SK-MEL-5 (cell line): ENCODE results near the gene ABL1. TPM values are rescaled to one million over a fixed set of nuclear protein-coding genes. Genes with fewer than 3 reads are reported as not detected.

Experiments used
- DNase-seq: peaks from one replicate; pipeline ENCODE4 v3.0.0-alpha.2; 2016; ENCODE audit warnings: low read depth, low spot score
- in situ Hi-C: cut with HindIII; loops from 2 replicates; pipeline ENCODE4 v1.10.0; 2016; ENCODE audit warnings: low sequenced_read_pairs, high pct_unique_total_duplicates, low pct_unique_long_range_greater_than_20kb
- total RNA-seq: library from RNA; depleted of rRNA; stranded (reverse); fragments of >200 nt; shearing (Covaris generic); gene quantifications from 2 replicates; pipeline ENCODE4 v1.2.3, GENCODE V29; 2014

The ABL1 gene
- total RNA-seq, 1 experiment from 2014 or later, result 20.3 TPM

DNA sequence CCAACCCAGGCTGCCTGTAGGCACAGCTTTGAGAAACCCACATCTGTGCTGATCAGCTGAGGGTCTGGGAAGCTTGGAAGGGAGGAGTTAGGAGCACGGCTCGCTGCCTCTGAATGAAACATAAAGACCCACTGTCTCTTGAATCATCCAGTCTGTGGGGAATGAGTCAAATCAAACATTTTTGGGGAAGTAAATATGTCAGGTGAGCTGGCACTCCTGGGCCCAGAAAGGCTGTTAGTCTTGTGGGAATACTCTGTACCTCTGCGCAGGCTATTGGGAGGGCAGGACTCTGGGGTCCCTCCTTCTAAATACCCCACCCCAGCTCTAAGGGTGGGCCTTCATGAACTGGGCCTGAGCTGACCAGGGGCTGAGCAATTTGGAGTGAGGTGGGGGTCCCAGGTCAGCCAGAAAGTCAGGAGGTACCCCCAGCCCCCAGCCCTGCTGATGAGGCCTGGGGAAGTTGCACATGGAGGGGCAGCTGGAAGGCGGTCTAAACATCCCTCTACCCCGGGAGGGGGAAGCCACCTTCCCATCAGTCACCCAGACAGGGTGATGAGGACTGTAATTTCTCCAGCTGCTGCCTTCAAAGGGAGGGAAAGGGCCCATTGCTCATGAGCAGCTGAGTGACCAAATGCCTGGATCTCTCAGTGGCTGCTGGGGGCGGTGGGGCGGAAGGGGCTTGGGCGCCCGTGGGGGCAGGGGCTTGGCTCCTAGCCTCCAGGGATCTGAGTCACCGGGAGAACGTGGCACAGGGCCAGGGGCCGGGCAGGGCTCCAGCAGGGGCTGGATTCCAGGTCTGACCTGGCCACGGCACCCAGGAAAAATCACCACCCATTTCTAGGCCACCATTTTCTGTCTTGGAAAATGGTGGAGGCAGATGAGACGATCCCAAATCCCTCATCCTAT is 93.2 kb downstream of the ABL1 start:
- in situ Hi-C loops, result no loop called here
- peak; percentile 72 for DNase-seq

DNA sequence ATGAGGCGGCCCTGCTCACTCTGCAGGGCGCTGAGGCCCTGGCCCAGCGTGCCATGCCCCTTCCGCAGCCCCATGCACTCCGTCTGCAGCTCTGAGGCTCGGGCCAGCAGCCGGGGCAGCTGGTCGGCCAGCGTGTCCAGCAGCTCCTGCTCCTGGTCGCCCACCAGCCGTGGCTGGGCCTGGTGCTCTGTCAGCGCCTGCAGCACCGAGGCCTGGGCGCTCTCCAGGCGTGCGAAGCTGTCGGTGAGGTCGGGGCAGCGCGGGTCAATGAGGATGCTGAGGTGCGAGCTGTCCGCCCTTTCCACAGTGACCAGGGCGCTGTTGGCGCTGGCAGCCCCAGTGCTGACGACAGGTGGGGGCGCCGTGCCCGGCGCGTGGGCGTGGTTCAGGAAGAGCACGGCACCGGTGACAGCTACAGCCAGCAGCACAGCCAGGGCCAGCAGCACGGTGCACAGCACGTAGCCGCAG is 94.6 kb downstream of the ABL1 start:
- DNase-seq, result no peak
- in situ Hi-C loops, result no loop called here

DNA sequence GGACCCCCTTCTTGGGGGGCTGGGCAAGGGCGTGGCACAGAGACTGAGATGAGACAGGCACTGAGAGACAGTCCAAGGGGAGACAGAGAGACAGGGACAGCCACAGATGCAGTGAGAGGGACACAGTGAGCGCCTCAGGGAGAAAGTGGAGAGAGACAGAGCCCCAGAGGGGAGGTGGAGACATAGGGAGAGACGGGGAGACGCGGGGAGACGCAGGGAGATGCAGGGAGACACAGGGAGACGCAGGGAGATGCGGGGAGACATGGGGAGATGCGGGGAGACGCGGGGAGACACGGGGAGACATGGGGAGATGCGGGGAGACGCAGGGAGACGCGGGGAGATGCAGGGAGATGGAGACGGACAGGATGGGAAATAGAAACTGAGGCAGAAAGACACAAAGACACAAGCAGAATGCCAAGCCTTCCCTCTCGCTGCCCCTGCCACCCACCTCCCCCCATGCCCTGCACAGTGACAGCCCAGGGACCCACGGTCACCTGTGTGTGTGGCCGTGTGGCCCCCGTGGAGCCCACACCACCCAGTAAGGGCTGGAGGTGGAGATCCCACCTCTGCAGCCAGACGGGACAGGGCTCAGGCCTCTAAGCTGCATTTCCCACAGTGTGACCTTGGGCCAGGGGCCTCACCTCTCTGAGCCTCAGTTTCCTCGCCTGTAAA is 95.2 kb downstream of the ABL1 start:
- in situ Hi-C loops, result no loop called here
- no peak for DNase-seq

DNA sequence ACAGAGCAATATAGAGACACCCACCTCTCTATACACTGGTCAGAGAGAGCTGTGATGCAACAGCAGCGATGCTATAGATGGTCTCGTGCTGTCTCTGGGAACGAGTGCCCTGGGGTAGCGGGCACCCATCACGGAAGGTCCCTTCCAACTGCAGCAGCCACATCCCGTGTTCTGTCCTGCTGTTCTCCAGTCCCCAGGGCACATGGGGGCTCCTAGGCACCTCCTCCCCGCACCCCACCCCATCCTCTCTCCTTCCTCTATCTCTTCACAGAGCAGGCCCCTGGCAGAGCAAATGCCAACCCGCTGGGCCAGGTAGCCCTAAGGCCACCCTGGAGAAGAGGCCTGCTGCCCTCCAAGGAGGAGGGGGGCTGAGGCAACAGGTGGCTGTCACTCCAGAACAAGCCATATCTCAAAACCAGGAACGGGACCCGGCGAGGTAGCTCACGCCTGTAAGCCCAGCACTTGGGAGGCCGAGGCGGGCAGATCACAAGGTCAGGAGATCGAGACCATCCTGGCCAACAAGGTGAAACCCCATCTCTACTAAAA is 95.8 kb downstream of the ABL1 start:
- DNase-seq, result no peak
- in situ Hi-C loops, result no loop called here

DNA sequence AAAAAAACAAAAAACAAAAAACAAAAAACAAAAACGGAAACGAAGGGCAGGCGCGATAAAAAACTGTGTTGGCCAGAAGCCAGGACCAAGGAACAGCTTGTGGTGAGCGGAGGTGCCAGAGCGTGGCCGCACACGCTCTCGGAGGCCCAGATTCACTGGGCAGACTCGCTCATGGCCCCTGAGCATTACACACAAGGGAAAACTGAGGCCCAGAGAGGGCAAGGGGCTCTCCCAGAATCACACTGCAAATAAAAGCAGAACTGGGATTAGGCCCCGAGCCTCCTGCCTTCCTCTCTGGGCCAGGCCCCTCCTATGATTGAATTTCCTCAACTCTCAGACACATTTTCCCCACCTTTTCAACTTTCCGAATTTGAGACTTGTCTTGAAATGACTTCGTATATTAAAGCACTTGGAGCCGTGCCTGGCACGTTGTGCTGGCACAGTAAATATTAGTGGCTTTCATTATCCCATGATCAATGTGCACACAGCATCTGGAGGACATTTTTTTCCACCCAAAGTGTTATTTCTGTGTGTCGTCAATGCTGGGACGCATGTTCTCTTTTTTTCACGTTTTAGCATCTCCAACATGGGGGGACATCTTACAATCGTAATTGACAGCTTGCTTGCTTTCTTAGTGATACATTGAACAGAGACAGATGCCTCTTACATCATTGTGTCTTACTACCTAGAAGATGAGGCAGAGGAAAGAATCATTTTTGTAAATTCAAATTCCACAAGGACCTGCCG is 96.6 kb downstream of the ABL1 start:
- no peak for DNase-seq
- in situ Hi-C loops, result no loop called here

DNA sequence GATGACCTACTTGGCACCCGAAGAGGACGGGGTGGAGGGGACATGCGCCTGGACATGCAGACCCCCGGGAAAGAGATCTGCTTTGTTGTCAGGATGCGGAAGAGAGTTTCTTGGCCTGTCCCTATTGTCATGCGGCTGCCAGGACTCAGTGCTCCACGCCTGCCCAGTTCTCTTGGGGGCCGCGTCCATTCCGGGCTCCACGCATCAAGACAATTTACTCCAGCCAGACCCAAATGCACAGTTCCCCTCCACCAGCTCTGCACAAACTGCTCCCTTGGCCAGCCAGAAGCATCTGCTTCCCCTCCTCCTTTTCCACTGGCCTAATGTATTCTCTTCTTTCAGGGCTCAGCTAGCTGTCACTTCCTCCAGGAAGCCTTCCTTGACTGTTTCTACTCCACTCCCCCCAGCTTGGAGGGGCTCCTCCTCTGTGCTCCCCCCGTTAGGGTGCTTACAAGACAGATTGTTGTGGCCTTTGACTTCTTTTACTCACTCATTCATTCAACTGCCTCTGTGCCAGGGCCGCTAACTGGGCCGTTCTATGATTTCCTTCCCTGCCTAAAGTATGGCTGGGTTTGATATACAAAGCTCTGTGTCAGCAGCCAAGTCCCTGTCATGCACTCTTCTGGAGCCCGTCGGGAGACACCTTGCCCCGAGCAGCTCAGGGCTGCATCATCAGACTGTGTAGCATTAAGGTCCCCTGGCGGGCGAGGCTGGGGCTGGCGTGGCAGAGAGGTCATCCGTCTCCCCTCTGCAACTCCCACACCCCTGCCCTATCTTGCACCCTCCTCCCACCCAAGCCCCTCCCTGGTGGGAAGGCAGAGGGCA is 97.4 kb downstream of the ABL1 start:
- in situ Hi-C loops, result no loop called here
- DNase-seq, result no peak

DNA sequence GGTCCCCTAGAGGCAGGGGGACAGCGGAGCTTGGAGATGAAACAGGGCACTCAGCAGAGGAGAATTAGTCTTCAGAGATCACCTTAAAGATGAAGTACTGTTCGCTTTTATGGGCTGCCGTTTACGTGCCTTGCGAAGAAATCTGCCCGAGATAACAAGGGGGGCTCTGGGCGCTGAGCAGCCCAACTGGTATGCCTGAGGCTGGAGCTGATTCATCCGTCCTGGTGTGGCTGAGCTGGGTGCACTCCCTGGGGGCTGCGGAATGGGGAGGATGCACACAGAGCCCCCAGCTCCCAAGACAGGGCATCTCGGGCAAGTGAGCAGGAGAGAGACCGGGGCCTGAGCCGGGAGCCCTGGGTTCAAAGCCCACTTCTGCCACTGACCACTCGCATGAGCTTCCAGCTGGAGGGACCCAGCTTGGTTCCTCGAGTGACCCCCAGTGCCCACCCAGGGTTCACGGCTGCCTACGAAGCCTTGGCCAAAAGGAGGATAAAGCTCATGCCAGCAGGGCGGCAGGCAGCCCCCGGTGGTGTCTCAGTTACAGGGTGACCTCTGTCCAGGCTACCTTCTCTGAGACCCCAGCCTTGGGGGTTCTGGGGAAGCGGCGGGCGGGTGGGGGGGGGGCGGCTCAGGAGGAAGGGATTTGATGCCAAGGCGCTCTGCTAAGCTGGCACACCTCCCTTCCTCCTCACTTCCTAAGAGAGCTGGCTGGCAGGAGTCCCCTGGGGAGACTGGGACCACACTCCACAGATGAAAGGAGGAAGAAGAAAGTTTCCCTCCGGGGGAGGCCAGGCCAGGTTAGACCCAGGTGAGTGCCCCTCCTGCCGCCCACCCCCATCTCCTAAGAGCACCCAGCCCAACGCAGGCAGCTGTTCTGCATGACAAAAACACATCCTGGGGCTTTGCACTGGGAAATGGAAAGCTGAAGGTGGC is 98.3 kb downstream of the ABL1 start:
- in situ Hi-C loops, result no loop called here
- no peak for DNase-seq

DNA sequence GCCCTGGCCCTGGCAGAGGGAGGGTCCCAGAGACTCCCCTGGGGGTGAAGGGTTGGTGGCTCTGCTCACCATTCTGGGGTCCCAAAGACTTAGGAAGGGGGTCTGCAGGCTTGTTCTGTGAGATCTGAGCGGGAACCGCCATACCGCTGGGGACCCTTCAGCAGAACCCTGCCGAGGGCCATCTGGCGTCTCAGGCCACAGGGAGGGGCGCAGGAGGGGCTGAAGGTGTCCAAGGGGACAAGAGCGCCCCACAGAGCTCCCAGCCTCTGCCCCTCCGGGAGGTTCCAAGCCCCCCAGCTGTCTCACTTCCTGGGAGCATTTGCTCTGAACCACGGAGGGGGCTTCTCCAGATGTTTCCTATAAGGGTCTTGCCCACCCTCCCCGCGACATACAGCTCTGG is 99.2 kb downstream of the ABL1 start:
- no peak for DNase-seq
- in situ Hi-C loops, result no loop called here

DNA sequence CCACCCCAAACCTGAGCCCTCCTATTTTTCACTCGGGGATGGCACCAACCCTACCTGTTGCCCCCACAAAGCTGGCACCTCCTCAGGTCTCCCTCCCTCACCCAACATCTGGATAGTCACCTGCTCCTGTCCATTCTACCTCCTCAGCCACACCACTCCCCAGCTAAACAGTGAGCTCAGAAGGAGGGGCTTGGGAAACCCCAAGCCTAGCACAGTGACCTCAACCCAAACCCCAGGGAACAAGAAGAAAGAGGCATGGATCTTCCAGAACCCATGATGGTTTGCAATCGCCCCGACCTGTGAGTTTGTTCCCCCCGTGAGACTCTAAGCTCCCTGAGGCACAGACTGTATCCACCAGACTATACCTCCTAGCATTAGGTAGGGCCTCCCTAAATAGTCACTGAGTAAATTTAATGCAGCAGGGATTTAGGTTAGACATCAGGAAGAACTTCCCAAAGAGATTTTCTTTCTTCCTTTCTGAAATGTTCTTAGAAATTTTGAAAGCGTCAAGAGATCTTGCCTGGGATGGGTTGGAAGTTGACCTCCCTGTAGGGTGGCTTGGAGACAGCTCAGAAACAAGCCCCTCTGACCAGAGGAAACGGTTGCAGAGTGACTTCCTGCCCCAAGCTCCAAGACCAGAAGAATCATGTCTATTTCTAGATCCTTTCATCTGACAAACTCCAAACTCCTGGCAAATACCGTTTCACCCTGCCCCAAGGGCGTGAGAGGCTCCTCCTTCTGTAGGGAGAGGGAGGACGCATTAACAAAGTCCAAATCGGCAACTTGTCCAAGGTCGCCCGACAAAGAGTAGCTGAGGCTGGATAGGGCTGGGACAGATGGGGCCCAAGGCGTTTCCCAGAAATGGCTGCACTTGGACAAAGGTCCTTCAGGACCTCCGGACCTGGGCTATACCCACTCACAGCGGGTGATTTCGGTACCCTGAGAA is 99.9 kb downstream of the ABL1 start:
- DNase-seq, result no peak
- in situ Hi-C loops, result no loop called here

DNA sequence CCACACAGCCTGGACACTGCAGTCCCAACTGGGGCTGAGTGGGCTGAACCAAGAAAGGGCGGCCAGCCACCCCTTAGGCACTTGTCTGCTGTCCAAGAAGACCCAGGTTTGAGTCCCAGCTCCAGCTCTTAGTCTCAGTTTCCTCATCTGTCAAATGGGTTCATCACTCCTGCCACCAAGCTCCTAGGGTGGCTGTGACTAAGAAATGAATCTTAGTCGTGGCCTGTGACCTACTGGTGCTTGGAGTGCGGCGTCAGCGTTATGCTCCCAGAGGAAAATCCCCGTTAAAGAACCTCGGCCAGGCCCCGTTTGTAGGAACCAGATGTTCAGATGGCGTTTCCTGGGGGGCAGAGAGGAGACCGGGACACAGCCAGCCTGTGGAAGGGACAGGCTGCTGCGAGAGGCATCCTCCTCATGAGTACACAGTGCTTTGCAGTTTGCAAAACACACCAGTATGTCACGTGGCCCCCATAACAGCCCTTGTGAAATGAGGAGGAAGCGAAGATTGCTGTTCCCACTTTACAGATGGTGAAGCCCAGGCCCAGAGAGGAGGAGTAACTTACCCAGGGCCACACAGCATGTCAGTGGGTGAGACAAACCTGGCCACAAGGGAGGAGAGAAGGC is 100.7 kb downstream of the ABL1 start:
- DNase-seq, result no peak
- in situ Hi-C loops, result no loop called here

DNA sequence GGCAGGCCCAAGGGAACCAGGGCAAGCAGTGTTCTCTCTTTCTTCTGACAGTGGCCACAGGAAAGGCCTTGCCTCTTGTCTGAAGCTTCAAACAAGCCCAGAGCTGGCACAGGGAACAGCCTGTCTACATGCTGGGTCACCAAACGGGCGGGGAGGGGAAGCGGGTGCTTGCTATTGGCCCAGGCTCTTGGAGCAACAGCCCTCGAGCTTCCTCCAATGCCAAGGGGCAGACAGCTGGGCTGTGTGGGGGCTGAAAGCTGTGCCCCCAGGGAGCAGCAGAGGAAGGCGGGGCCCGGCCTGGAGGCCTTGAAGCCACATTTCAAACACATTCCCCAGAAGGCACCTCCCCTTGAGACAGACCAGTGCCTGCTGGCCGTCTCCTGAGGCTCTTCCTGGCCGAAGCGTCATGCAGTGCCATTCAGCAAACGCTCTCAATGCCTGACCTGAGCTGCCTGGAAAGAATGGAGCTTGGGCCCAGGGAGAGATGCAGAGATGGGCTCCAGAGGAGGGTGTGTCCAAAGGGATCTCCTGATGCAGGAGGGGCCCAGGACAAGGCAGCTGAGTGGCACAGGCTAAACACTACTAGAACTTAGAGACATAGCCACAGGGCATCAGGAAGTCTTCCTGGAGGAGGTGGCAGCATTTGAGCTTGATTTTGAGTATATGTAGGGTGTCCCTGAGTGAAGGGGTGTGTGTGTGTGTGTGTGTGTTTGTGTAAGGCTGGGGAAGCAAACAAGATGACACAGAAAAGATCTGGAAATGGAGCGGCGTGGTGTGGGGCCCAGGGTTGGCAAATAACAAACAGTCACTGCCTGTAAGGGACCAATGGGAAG is 101.4 kb downstream of the ABL1 start:
- in situ Hi-C loops, result no loop called here
- peak; percentile 33 for DNase-seq
